Activated T-cell treated with anti-CD3 and anti-CD28 coated beads for 24 hours (primary cell): Measurements from ENCODE around the gene MYOG.

Experiments used
- DNase-seq: peaks from one replicate; pipeline ENCODE4 v3.0.0-alpha.2; 2020; ENCODE audit warnings: low read depth

The MYOG gene

DNA sequence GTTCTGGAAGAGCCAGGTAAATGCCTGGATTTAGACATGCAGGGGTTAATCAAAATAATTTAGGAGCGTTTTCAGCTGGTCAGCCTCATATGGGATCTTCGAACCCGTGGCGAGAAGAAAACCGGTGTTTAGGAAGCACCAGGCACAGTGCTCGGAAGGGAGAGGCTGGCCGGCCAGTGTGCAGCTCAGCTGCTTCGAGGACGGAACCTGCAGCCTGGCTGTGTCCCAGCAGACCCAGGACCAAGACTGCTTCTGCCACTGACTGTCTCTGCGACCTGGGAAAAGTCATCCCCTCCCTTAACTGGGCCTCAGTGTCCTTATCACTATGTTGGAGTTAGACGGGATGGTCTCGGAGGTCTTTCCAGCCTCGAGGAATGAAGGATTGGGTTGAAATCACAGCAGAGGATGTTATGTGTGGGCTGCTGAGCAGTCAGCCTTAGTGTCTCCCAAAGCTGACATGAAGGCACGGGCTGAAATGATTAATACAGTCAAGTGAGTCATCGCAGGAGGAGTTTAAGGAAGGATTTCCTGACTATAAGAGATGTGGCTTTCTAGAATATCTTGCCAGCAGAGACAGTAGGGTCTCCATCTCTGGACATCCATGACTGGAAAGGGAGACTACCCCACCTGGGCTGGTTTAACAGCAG, 38.7 kb downstream of the MYOG start:
- no peak for DNase-seq

GRCh38 chr1:203045821-203046594, 39.8 kb downstream of the MYOG start:
- no peak for DNase-seq

GRCh38 chr1:203045336-203045735, 40.5 kb downstream of the MYOG start:
- no peak for DNase-seq

- no peak for DNase-seq
Observed at GRCh38 chr1:203044546-203045250, 41.1 kb downstream of the MYOG start.

GRCh38 chr1:203043830-203044545, 41.8 kb downstream of the MYOG start:
- DNase-seq, result no peak

DNA sequence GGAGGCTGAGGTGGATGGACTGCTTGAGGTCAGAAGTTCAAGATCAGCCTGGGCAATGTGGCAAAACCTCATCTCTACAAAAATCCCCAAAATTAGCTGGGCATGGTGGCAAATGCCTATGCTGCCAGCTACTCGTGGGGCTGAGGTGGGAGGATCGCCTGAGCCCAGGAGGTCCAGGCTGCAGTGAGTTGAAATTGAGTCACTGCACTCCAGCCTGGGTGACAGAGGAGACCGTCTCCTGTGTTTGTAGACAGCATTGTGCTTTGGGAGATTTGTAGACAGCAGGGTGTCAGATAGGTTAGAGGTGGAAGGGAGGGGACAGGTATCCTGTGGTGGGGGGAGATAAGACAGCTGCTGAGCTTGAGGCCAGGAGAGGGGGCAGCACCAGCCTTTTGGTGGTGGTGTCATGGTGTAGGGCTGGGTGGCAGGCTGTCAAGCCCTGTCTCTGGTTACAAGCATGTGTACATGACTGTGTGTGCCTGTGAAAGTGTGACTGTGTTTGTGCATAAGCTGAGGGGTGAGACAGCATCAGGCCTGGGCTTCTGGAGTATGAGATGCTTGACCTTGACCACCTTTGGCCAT, 44.4 kb downstream of the MYOG start:
- DNase-seq, result no peak

DNA sequence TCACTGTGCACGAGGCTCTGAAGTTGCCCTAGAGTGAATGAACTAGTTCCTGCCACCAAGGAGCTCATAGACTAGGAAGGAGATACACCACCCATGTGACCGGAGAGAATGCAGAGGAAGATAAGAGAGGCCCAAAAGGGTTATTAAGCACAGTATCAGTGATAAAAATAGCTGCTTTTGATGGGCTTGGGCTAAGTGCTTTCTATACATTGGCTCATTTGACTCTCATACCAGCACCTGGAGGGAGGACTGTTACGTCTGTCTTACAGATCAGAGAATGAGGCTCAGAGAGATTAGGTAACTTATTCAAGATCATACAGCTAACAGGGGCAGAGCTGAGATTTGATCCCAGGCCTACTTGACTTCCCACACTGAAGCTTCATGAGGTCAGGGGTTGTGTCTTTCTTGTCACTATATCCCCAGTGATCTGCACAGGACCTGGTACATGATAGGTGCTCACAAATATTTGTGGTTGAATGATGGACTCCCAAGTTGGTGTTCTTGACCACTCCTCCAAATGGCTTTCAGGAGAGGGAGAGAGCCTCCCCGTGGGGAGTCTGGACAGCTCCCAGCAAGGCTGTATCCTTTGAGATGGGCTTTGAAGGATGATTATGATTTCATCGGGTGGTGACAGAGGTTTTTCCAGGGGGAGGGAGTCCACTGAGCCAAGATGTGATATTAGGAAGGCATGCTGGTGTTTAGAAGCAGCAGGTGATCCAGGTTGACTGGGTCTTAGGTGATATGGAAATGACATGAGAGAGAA, 45.1 kb downstream of the MYOG start:
- no peak for DNase-seq

DNA sequence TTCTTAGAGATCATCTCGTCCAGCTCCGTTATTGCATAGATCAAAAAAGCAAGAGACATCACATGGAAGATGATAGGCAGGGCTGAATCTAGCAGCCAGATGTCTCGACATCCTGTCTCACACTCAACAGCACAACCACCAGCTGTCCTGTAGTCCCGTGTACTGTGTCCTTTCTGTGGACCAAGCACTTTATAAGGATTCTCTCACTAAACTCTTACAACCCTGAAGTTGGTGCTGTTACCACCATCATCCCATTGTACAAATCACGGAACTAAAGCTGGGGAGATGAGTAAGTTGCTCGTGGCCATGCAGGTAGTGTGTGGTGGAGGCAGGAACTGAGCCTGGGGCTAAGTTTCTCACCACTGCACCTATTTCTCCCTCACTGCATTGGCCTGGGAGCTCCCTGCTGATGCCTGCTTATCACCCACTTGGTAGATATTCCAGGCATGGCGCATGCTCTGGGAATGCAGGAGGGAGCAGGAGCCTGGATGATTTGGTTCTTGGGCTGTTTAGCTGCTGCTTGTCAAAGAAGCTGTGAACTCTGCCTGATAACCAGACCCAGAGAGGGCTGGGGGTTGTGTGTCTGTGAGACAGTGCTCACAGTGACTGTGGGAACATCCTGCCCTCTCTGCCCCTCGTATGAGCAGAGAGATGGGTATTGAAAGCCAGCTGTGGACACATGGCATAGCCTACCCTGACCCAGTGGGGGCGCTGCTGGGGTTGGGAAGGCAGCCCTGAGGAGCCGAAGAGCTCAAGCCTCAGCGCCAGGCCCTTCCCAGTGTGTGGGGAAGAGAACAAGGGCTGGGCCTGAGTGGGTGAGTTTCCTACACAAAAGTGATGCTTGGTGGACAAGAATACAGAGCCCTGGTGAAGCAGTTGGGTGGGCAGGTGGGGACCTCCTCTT, 46.0 kb downstream of the MYOG start:
- no peak for DNase-seq

DNA sequence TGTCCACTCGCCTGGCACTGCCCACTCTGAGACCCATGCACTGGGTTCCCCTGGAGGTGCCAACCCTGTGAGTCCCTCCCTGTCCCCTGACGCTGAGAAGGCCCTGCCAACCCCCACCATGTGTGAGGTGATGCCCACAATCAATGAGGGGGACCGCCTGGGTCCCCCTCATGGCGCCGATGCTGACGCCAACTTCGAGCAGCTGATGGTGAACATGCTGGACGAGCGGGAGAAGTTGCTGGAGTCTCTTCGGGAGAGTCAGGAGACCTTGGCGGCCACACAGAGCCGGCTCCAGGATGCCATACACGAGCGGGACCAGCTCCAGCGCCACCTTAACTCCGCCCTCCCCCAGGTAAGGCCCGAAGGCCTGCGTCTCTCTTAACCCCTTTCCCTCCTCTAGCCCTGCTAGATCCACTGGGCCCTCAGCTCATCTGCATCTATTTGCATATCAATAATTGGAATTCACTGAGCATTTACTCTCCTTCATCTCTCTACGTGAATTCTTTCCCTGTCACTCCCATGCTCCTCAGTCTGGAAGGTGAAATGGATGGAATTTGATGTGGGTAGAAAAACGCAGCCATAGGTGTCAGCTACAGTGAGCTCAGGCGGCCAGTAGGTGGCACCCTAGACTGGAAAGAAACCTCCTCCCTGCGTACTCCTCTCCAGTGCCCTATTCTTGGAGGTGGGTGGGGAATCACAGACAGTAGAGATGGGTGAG, 46.8 kb downstream of the MYOG start:
- peak; percentile 54 for DNase-seq

DNA sequence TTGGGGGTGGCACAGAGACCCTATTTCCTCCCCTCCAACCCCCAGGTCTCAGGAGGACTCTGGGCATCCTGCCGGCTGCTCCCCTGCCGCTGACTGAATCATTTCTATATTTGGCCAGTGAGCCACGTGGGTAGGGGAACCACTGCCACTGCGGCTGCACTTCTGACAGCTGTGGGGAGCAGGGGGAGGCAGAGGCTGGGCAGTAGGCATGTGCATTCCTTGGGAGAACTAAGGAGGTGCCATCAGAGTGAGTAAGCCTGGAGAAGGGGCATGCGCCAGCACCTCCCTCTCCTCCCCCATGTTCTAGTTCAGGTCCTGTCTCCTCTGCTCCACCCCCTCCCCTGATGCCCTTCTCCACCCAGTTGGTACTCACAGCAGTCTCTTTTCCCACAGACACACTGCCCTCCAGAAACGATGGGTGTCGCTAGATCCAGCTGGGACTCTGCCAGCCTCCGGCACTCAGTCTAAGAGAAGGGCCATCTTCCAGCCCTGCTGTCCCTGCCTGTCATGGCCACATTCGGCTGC, 47.5 kb downstream of the MYOG start:
- no peak for DNase-seq

GRCh38 chr1:203037509-203038190, 48.2 kb downstream of the MYOG start:
- no peak for DNase-seq

DNA sequence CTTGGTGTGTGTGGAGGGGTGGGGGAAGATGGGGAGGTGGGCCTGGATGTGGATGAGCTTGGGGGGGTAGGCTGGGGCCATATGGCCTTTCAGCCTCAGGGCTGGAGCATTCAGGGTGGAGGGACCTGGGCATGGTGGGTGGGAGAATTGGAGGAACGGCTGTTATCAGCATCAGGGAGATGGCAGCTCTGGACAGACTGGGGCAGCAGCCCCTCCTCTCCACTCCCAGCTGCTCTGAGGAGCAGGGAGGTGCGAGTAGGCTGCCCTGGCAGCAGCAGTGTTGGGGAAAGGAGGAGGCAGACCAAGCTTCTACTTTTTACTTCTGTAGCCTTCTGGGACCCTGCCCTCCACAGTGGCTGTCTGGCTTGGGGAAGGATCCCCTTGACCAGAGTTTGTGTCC, 49.3 kb downstream of the MYOG start:
- DNase-seq, result no peak

GRCh38 chr1:203036135-203036534, 49.7 kb downstream of the MYOG start:
- no peak for DNase-seq

GRCh38 chr1:203035111-203036000, 50.5 kb downstream of the MYOG start:
- no peak for DNase-seq

- no peak for DNase-seq
Observed at GRCh38 chr1:203034422-203035110, 51.2 kb downstream of the MYOG start.

DNA sequence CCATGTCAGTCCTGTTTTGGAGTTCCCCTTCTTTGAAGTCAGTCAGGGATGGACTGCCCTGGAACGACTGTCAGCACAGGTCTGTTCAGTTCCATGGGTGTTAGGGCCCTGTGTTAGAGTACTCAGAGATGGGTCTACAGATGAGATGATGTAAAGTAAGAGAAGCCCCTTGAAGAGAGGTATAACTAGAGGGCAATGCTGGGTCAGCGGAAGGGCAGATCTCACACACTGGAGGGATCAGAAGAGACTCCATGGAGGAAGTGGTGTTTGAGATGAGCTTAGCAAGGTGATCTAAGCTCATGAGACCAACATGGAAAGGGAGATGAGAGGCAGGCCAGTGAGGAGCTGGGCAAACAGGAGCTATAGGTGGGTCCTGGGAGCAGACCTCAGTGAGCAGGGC, 51.9 kb downstream of the MYOG start:
- no peak for DNase-seq

DNA sequence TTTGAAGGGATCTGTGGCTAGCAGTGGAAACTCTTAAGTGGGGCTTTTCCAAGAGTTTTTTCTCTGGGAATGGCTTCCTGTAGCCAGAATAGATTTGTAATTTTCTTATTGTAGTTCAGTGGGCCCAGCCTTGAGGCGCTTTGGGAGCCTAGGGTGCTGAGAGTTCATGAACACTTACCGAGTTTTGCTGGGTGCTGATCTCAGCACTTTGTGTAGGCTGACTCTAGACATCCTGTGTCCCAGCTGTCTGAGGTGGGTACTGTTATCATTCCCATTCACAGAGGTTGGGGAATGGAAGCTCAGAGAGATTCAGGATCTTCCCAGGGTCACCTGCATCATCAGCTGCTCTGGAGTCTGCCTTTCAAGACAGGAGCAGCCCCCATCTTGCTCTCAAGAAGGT, 52.5 kb downstream of the MYOG start:
- DNase-seq, result no peak
